ENCODE results near the gene GLT8D2.
A peak's percentile ranks its signal among the peaks of the same experiment; 100 is the strongest.

The GLT8D2 gene

DNA sequence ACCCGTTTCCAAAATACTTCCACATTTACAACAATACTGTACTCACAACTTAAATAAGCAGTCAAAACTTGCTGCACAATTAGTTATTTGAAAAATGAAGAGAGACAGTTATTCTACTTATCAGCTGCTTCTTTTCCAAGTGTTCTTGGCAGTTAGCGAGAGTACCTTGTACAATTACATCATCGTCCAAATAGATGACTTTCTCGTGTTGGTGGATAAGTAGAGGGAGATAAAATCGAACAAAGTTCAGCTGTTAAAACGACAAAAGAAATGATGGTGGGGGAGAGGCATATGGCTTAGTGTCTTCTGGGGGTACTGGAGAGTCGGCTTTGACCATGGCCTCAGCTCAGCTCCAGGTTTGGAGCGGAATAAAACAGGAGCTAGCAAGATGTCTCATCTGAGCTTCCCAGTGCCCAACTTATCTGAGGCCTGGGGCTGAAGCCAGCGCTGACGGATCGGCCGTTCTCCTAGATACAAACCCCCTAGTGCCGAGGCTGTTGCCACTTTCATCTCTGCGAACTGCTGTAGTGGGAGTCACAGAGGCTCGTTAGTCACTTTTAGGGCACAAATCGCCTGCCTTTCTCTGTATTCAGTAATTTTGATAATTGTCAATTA is 52.6 kb downstream of the GLT8D2 start:
- no peak for DNase-seq

GRCh38 chr12:103996595-103996994 is 53.4 kb downstream of the GLT8D2 start:
- DNase-seq: no peak

DNA sequence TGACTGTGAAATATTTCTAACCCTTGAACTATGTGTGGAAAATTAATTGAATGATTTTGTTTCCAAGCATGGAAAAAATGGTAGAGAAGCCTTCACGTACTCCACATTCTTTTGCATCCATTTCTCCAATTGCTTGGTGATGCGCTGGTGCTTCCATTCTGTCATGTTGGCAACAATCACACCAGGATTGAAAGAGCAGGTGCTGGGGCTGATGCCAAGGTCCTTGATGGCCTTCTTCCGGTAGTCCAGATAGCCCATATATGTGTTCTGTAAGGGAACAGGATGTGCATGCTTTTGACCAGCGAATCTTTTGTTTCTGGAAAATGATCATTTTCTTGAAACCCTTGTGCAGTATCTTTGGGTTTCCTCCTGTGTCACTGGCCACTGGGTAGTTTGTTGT is 55.8 kb downstream of the GLT8D2 start:
- DNase-seq: no peak

- DNase-seq: no peak
Observed at GRCh38 chr12:103986829-103987228, 63.2 kb downstream of the GLT8D2 start.

- DNase-seq: no peak
Observed at GRCh38 chr12:103978384-103978982, 71.5 kb downstream of the GLT8D2 start.

- no peak for DNase-seq
Observed at GRCh38 chr12:103975368-103975767, 74.6 kb downstream of the GLT8D2 start.

DNA sequence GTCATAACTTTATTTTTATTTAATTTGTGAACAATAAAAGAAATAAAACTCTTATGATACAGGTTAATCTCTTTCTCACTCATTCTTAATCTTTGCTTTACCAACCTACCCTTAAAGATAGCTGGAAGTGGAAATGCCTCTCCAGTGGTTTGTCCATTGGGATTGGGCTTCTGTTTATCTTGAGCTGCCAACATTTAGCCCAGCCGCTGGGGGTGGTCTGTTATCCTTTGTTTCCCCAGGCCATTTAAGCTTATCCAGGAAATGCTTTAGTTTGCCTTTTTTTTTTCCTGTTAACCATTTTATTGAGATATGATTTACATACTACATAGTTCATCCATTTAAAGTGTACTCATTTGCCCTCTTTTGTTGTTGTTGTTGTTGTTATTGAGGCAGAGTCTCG is 76.1 kb downstream of the GLT8D2 start:
- DNase-seq: no peak

- no peak for DNase-seq
Observed at GRCh38 chr12:103969391-103969790, 80.6 kb downstream of the GLT8D2 start.

DNA sequence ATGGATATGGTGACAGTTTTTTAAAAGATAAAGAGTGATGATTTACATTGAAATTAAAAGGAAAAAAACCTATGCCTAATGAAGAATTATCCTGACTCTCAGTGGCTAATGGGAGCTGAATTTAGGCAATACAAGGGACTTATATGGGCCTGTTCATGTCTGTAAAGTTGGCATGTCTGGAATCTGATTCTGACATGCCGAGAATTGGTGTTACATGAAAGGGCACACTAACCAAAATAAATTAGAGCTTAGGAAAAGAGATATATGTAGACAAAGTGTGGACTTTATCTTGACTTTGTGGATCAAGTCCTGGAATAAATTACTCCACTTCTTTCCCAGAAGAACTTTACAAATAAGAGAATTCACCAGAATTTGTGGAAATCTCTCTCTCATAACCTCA is 83.3 kb downstream of the GLT8D2 start:
- no peak for DNase-seq

DNA sequence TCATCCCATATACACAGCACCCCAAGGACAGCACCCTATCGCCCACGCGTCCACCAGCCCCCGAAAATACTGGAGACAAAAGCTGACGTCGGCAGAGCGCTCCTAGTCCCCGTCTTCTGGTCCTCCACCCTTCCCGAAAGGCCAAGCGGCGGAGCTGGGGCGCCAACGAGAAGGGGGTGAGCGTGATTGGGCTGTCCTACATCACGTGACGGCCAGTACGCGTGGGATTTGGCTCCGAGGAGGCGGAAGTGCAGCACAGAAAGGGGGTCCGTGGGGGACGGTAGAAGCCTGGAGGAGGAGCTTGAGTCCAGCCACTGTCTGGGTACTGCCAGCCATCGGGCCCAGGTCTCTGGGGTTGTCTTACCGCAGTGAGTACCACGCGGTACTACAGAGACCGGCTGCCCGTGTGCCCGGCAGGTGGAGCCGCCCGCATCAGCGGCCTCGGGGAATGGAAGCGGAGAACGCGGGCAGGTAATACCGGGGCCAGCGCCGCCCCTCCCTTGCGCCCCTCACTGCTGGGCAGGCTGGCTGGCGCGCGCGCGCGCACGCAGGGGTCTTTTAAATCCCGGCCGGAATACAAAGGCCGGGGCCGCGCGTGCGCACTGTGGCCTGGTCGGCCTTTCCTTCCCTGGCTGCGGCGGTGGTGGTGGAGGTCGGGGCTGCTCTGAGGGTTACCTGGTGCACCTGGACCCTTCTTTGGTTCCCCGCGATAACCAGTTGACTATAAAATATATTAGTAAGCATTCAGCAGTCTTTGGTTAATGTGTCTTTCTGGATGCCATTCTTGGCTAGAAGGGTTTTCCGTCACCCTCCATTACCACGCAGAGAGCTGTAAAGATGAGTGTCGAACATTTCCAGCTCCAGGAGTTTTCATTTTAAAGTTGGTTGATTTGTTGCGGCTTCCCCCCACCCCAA is 84.1 kb downstream of the GLT8D2 start, which contains the start of gene TDG:
TSS of gene TDG (plus strand) at position 283 of the 915 bp plus-strand sequence. CDS start at position 449, 166 bp downstream.
- DNase-seq: peak; percentile 93

- no peak for DNase-seq
Observed at GRCh38 chr12:103965255-103965589, 84.8 kb downstream of the GLT8D2 start.

- DNase-seq: no peak
Observed at GRCh38 chr12:103964805-103965204, 85.2 kb downstream of the GLT8D2 start.

GRCh38 chr12:103962493-103962892 is 87.5 kb downstream of the GLT8D2 start:
- DNase-seq: no peak

DNA sequence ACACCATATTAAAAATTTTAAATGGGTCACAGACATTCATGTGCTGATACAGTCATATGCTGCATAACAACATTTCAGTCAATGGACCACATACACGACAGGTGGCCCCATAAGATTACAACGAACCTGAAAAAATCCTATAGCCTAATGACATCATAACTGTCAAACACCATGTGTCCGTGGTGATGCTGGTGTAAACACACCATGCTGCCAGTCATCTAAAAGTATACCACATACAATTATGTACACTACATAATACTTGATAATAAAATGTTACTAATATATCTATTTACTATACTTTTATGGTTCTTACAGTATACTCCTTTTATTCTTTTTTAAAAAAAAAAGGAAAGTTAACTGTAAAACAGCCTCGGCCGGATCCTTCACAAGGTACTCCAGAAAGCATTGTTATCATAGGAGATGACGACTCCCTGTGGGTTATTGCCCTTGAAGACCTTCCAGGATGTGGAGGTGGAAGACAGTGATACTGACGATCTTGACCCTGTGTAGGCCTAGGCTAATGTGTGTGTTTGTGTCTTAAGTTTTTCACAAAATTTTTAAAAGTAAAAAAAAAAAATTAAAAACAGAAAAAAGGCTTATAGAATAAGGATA is 89.3 kb downstream of the GLT8D2 start:
- DNase-seq: no peak

GRCh38 chr12:103958621-103959020 is 91.4 kb downstream of the GLT8D2 start:
- DNase-seq: no peak

- DNase-seq: no peak
Observed at GRCh38 chr12:103957865-103958388, 92.1 kb downstream of the GLT8D2 start.

- no peak for DNase-seq
Observed at GRCh38 chr12:103956509-103957027, 93.4 kb downstream of the GLT8D2 start.

- DNase-seq: no peak
Observed at GRCh38 chr12:103955811-103956508, 94.0 kb downstream of the GLT8D2 start.

GRCh38 chr12:103952497-103952896 is 97.5 kb downstream of the GLT8D2 start:
- no peak for DNase-seq

DNA sequence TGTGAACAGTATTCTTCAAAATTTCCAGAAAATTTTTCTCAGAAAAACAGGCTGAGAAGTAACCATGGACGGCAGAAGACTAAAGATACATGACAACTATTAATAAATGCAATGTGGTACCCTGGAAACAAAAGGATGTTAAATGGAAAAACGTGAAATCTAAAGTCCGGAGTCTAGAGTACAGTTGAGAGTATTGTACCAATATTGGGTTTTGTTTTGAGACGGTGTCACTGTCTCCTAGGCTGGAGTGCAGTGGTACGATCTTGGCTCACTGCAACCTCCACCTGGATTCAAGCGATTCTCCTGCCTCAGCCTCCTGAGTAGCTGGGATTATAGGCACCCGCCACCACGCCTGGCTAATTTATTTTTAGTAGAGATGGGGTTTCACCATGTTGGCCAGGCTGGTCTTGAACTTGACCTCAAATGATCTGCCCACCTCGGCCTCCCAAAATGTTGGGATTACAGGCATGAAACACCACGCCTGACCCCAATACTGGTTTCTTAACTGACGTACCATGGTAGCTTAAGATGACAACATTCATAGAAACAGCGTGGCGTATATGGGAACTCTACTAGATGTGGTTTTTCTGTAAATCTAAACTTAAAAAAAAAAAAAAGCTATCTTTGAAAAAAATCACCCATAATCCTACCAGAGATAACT is 101.1 kb downstream of the GLT8D2 start:
- DNase-seq: no peak

GRCh38 chr12:103947871-103948555 is 102.0 kb downstream of the GLT8D2 start:
- no peak for DNase-seq
